Left lung (tissue), 10 donors: ENCODE data around the gene SGTB. TPM values are rescaled to one million over a fixed set of nuclear protein-coding genes. Genes with fewer than 3 reads are reported as not detected.

Source experiments
- ATAC-seq: fragments of 200-7000 bp; cut with Tn5 transposase; one replicate; pipeline ENCODE4 v1.9.1; 2020; ENCODE audit warnings: moderate library complexity
- DNase-seq, 4 donors: peaks; one replicate each; pipeline ENCODE4 v3.0.0-alpha.2; 2013 to 2020
- H3K27ac ChIP-seq, 2 donors: fragments of 200-600 bp; sonication (generic) in 1 of 2; one replicate each; pipeline versions ENCODE4 v1.5.0 to v1.8.0; 2020 to 2021
- H3K27me3 ChIP-seq, 2 donors: fragments of 200-600 bp; sonication (generic) in 1 of 2; one replicate each; pipeline versions ENCODE4 v1.5.0 to v1.8.0; 2020 to 2021
- H3K36me3 ChIP-seq, 2 donors: fragments of 200-600 bp; sonication (generic) in 1 of 2; one replicate each; pipeline versions ENCODE4 v1.5.0 to v1.8.0; 2020 to 2021
- H3K4me1 ChIP-seq, 2 donors: fragments of 200-600 bp; one replicate each; pipeline ENCODE4 v1.8.0; 2021
- H3K4me3 ChIP-seq, 2 donors: fragments of 200-600 bp; sonication (generic) in 1 of 2; one replicate each; pipeline versions ENCODE4 v1.5.0 to v1.8.0; 2020 to 2021; ENCODE audit warnings: mild to moderate bottlenecking in 1 of 2
- H3K9me3 ChIP-seq, 2 donors: fragments of 200-600 bp; sonication (generic) in 1 of 2; one replicate each; pipeline versions ENCODE4 v1.5.0 to v1.8.0; 2020 to 2021
- intact Hi-C, 2 donors: fragments of 100-400 bp; cut with DNase I; formaldehyde crosslinking; loops; one replicate each; pipeline versions ENCODE4 v1.11.2 to v1.14.2; 2022
- polyA plus RNA-seq, 6 donors: library from polyadenylated mRNA; unstranded; fragments of 120-200 nt; gene quantifications; one replicate each; pipeline ENCODE4 v1.2.1, GENCODE V29; 2013; ENCODE audit not compliant: insufficient read length in 6 of 6
- total RNA-seq, 2 donors: library from RNA; stranded (reverse); fragmentation: NEBNext Ultra II Directional; extraction: Animal tissue kit (Norgen Biotek cat#: 25700); gene quantifications; one replicate each; pipeline ENCODE4 v1.2.1, GENCODE V29; 2021
- TF ChIP-seq, protein P1 (sequence below), 2 donors: fragments of 200-600 bp; sonication (generic) in 1 of 2; IDR thresholded peaks; one replicate each; pipeline versions ENCODE4 v1.5.0 to v1.8.0; 2021; ENCODE audit warnings: antibody characterized with exemption in 2 of 2
- donor health status: DM: no; HTN: yes; CAD: no.
- donor health status: DM: no; HTN: no; CAD: no.

Gene SGTB
- total and polyA plus RNA-seq, 8 donors, result 7.7 to 22.6 (median 9.2) TPM

- Histone ChIP-seq H3K9me3 (no peaks in the 10 kb centered on the region), H3K36me3 (peaks cover 0 to 47% of the 10 kb centered on the region in 2 donors), H3K27ac (no peak overlapping the region), H3K4me1 (no peaks in the 10 kb centered on the region), H3K27me3 (no peaks in the 10 kb centered on the region), H3K4me3 (no peak overlapping the region)
- DNase-seq (no peak), ATAC-seq (no peak)
- intact Hi-C loops, result no loop called here
- TF ChIP-seq, protein P1, sequence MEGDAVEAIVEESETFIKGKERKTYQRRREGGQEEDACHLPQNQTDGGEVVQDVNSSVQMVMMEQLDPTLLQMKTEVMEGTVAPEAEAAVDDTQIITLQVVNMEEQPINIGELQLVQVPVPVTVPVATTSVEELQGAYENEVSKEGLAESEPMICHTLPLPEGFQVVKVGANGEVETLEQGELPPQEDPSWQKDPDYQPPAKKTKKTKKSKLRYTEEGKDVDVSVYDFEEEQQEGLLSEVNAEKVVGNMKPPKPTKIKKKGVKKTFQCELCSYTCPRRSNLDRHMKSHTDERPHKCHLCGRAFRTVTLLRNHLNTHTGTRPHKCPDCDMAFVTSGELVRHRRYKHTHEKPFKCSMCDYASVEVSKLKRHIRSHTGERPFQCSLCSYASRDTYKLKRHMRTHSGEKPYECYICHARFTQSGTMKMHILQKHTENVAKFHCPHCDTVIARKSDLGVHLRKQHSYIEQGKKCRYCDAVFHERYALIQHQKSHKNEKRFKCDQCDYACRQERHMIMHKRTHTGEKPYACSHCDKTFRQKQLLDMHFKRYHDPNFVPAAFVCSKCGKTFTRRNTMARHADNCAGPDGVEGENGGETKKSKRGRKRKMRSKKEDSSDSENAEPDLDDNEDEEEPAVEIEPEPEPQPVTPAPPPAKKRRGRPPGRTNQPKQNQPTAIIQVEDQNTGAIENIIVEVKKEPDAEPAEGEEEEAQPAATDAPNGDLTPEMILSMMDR (IDR thresholded peaks at IDR 0.05), result no peak
Measured at GRCh38 chr5:65674749-65675148, 47.2 kb downstream of the SGTB start.

GRCh38 chr5:65672796-65673195 is 49.1 kb downstream of the SGTB start:
- peaks cover 0 to 53% of the 10 kb centered on the region in 2 donors for H3K36me3 ChIP-seq
- DNase-seq, result peak in 1 of 4 donors; percentile 6
- no peaks in the 10 kb centered on the region for H3K4me1 ChIP-seq
- H3K27ac ChIP-seq, result peak overlapping the region in 1 of 2 donors; percentile 23
- H3K4me3 ChIP-seq, result no peak overlapping the region
- no peaks in the 10 kb centered on the region for H3K9me3 ChIP-seq
- H3K27me3 ChIP-seq, result no peaks in the 10 kb centered on the region
- intact Hi-C loops, result no loop called here
- no peak for ATAC-seq
- TF ChIP-seq, protein P1 (IDR thresholded peaks at IDR 0.05), result no peak

GRCh38 chr5:65668696-65669095 is 53.2 kb downstream of the SGTB start:
- TF ChIP-seq, protein P1 (IDR thresholded peaks at IDR 0.05), result no peak
- Histone ChIP-seq H3K4me1 (no peaks in the 10 kb centered on the region), H3K4me3 (no peak overlapping the region), H3K27ac (no peak overlapping the region), H3K9me3 (no peaks in the 10 kb centered on the region), H3K36me3 (peaks cover 0 to 67% of the 10 kb centered on the region in 2 donors), H3K27me3 (no peaks in the 10 kb centered on the region)
- ATAC-seq, result no peak
- intact Hi-C loops, result no loop called here
- DNase-seq, result no peak

DNA sequence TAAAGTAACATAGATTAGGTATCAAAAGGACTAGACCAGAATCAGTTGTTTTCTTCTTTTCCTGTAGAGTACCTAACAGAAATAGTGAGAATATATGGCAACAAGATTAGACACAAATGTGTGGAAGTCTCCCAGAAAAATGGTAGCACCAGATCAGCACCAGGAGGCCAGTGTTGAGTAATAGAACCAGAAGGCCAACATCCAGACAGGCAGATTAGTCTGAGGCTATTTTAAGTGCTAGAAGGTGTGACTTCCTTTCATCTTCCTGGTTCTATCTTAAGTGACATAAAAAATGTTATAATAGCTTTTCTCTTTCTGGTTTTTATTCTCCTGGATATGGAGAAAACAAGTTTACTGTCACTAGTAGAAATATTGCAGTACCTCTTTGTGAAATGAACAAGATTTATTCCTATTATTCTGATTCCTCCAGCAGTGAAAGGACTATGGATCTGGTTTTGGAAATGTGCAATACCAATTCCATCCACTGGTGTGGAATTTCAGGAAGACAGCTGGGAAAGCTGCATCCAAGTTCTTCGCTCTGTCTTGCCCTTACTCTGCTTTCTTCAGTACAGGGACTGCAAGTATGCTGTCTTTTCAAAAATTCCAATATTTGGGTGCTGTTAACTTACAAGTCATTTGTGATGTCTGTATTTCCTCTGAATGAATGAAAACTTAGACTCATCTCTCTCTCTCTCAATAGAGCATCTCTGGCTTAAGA is 57.9 kb downstream of the SGTB start:
- Histone ChIP-seq H3K36me3 (peaks cover 0 to 41% of the 10 kb centered on the region in 2 donors), H3K27ac (no peak overlapping the region), H3K4me3 (no peak overlapping the region), H3K9me3 (no peaks in the 10 kb centered on the region), H3K27me3 (no peaks in the 10 kb centered on the region), H3K4me1 (no peaks in the 10 kb centered on the region)
- TF ChIP-seq, protein P1 (IDR thresholded peaks at IDR 0.05), result peak in 1 of 2 donors; percentile 36
- intact Hi-C loops, result no loop called here
- no peak for ATAC-seq
- DNase-seq, result no peak

DNA sequence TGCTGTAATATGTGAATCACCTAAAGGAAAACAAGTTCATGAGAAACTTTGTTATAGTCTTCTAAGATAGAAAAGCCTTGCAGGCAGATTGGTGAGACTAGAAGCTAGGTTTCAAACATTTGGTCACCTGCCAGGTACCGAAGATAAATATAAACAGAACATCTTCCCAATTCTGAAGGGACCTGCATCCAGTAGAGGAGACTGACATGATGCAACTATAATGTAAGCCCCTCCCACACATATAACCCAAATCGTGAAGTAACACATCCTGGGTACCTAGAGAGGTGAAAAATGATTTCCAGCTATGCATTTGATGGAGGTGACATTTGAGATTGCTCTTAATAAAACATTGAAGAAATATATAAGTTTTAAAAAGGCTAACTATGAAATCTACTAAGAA is 67.2 kb downstream of the SGTB start:
- intact Hi-C loops, result no loop called here
- ATAC-seq, result no peak
- TF ChIP-seq, protein P1 (IDR thresholded peaks at IDR 0.05), result no peak

More for the DNA sequence above, 67.2 kb downstream of the SGTB start:
- Histone ChIP-seq H3K9me3 (no peaks in the 10 kb centered on the region), H3K27ac (no peak overlapping the region), H3K4me3 (no peak overlapping the region), H3K36me3 (peaks cover 2 to 30% of the 10 kb centered on the region in 2 donors), H3K4me1 (no peaks in the 10 kb centered on the region), H3K27me3 (no peaks in the 10 kb centered on the region)
- DNase-seq, result no peak
